WTC11 (cell line): Measurements from ENCODE around the gene UBL5.

ENCODE experiments used
- CTCF ChIP-seq: fragments of 200-600 bp; IDR thresholded peaks from 2 replicates; pipeline ENCODE4 v1.8.0; 2022; ENCODE audit warnings: antibody characterized with exemption
- FOXJ3 ChIP-seq: sonication (generic); formaldehyde crosslinking; IDR thresholded peaks from 2 replicates; pipeline ENCODE4 v1.9.0; 2021; ENCODE audit warnings: missing genetic modification reagents, mild to moderate bottlenecking, borderline replicate concordance
- MAX ChIP-seq: sonication (generic); formaldehyde crosslinking; IDR thresholded peaks from 2 replicates; pipeline ENCODE4 v1.8.0; 2022; ENCODE audit warnings: mild to moderate bottlenecking, missing genetic modification reagents
- MXD4 ChIP-seq: fragments of 250-450 bp; sonication (Bioruptor Pico); IDR thresholded peaks from 2 replicates; pipeline ENCODE4 v1.8.0; 2021; ENCODE audit warnings: mild to moderate bottlenecking, moderate library complexity, borderline replicate concordance
- NR1H2 ChIP-seq: sonication (generic); formaldehyde crosslinking; IDR thresholded peaks from 2 replicates; pipeline ENCODE4 v1.9.0; 2021; ENCODE audit warnings: mild to moderate bottlenecking, moderate library complexity, missing genetic modification reagents
- NR2C2 ChIP-seq: sonication (generic); formaldehyde crosslinking; IDR thresholded peaks from 2 replicates; pipeline ENCODE4 v1.8.0; 2022; ENCODE audit warnings: mild to moderate bottlenecking, missing genetic modification reagents
- RORB ChIP-seq: fragments of 250-450 bp; sonication (Bioruptor Pico); IDR thresholded peaks from 2 replicates; pipeline ENCODE4 v1.9.0; 2021; ENCODE audit warnings: mild to moderate bottlenecking
- ZNF121 ChIP-seq: sonication (generic); formaldehyde crosslinking; IDR thresholded peaks from 2 replicates; pipeline ENCODE4 v1.8.0; 2023; ENCODE audit warnings: missing genetic modification reagents
- TF ChIP-seq, protein P1 (sequence below): sonication (generic); formaldehyde crosslinking; IDR thresholded peaks from 2 replicates; pipeline ENCODE4 v1.8.1; 2022; ENCODE audit warnings: low read depth, mild to moderate bottlenecking, moderate library complexity, missing genetic modification reagents, borderline replicate concordance
- TF ChIP-seq, protein P2 (sequence below): sonication (generic); formaldehyde crosslinking; IDR thresholded peaks from 2 replicates; pipeline ENCODE4 v1.8.1; 2023; ENCODE audit warnings: mild to moderate bottlenecking, missing genetic modification reagents, moderate library complexity
- TF ChIP-seq, protein P3 (sequence below): sonication (generic); formaldehyde crosslinking; IDR thresholded peaks from 2 replicates; pipeline ENCODE4 v1.8.1; 2022; ENCODE audit warnings: mild to moderate bottlenecking, moderate library complexity, missing genetic modification reagents

DNA sequence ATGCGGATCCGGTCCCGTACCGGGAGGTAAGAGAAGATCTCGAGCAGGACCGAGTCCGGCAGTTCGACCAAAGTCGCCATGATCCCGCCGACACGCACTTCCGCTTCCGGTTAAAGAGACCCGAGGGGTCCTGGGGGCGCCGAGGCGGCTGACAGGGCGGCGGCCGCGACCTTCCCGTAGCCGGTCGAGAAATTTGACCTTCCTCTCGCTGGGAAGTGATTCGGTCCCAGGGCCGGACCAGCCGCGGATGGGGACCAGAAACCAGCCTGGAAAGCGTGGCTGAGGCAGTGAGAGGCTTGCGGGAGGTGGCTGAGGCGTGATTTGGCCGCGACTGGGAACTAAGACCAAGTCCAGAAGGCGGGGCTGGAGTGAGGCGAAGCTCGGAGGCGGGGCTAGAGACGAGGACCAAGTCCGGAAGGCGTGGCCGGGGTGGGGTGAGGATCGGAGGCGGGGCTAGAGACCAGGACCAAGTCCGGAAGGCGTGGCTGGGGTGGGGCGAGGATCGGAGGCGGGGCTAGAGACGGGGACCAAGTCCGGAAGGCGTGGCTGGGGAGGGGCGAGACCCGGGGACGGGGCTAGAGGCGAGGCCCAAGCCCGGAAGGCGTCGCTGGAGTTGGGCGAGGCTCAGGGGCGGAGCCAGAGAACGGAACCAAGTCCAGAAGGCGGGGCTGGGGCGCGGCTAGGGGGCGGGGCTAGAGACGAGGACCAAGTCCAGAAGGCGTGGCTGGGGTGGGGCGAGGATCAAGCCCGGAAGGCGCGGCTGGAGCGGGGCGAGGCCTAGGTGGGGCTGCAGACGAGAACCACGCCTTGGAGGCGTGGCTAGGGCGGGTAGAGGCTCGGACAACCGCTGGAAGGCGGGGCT is 8.8 kb upstream of the UBL5 start, which contains the start of gene FBXL12:
- TF ChIP-seq CTCF = no peak
- TF ChIP-seq NR2C2 (CRISPR knock-in tag) = no peak
- TF ChIP-seq, protein P1, sequence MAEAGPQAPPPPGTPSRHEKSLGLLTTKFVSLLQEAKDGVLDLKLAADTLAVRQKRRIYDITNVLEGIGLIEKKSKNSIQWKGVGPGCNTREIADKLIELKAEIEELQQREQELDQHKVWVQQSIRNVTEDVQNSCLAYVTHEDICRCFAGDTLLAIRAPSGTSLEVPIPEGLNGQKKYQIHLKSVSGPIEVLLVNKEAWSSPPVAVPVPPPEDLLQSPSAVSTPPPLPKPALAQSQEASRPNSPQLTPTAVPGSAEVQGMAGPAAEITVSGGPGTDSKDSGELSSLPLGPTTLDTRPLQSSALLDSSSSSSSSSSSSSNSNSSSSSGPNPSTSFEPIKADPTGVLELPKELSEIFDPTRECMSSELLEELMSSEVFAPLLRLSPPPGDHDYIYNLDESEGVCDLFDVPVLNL (CRISPR knock-in tag) = no peak
- peak; percentile 81 for TF ChIP-seq MAX (CRISPR knock-in tag)
- TF ChIP-seq MXD4 (CRISPR knock-in tag) = no peak
- TF ChIP-seq RORB (CRISPR knock-in tag) = no peak
- no peak for TF ChIP-seq ZNF121 (CRISPR knock-in tag)
- TF ChIP-seq, protein P2, sequence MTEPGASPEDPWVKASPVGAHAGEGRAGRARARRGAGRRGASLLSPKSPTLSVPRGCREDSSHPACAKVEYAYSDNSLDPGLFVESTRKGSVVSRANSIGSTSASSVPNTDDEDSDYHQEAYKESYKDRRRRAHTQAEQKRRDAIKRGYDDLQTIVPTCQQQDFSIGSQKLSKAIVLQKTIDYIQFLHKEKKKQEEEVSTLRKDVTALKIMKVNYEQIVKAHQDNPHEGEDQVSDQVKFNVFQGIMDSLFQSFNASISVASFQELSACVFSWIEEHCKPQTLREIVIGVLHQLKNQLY = no peak
- no peak for TF ChIP-seq NR1H2 (CRISPR knock-in tag)
- TF ChIP-seq, protein P3, sequence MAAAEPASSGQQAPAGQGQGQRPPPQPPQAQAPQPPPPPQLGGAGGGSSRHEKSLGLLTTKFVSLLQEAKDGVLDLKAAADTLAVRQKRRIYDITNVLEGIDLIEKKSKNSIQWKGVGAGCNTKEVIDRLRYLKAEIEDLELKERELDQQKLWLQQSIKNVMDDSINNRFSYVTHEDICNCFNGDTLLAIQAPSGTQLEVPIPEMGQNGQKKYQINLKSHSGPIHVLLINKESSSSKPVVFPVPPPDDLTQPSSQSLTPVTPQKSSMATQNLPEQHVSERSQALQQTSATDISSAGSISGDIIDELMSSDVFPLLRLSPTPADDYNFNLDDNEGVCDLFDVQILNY (CRISPR knock-in tag) = peak; percentile 58; the same call in 1 of the 2 replicates
- TF ChIP-seq FOXJ3 (CRISPR knock-in tag) = no peak
